HG02852 (cell line): ENCODE measurements around the gene SLC22A13.
"Not testable (repeated sequence)": the region's sequence is repeated elsewhere in the genome, so short reads cannot be mapped to it uniquely, and the experiment has no call there.

Source experiments
- ATAC-seq: cut with Tn5 transposase; IDR thresholded peaks from one replicate; pipeline ENCODE4 v1.9.1; 2021; ENCODE audit warnings: mild to moderate bottlenecking, moderate library complexity; ENCODE audit not compliant: unreplicated experiment

The SLC22A13 gene

GRCh38 chr3:38265604-38266307 is at the start of gene SLC22A13:
Gene SLC22A13, plus strand, starts transcription at chr3:38265812. Its CDS starts 49 bp downstream, at chr3:38265861.
- ATAC-seq: no peak

- ATAC-seq: no peak
Measured at GRCh38 chr3:38219609-38220197, 45.9 kb upstream of the SLC22A13 start.

- no peak for ATAC-seq
Measured at GRCh38 chr3:38221005-38221404, 44.6 kb upstream of the SLC22A13 start.

- ATAC-seq: no peak
Measured at GRCh38 chr3:38222032-38222634, 43.5 kb upstream of the SLC22A13 start.

- no peak for ATAC-seq
Measured at GRCh38 chr3:38224357-38224756, 41.3 kb upstream of the SLC22A13 start.

- no peak for ATAC-seq
Measured at GRCh38 chr3:38226273-38226672, 39.3 kb upstream of the SLC22A13 start.

- no peak for ATAC-seq
Measured at GRCh38 chr3:38227989-38228388, 37.6 kb upstream of the SLC22A13 start.

- no peak for ATAC-seq
Measured at GRCh38 chr3:38229036-38229435, 36.6 kb upstream of the SLC22A13 start.

- no peak for ATAC-seq
Measured at GRCh38 chr3:38232701-38233100, 32.9 kb upstream of the SLC22A13 start.

- ATAC-seq: no peak
Measured at GRCh38 chr3:38235466-38235865, 30.1 kb upstream of the SLC22A13 start.

- no peak for ATAC-seq
Measured at GRCh38 chr3:38238416-38239008, 27.1 kb upstream of the SLC22A13 start.

- not testable (repeated sequence) for ATAC-seq
Measured at GRCh38 chr3:38242812-38243211, 22.8 kb upstream of the SLC22A13 start.

GRCh38 chr3:38245930-38246329 is 19.7 kb upstream of the SLC22A13 start:
- ATAC-seq: no peak

- ATAC-seq: no peak
Measured at GRCh38 chr3:38247366-38248035, 18.1 kb upstream of the SLC22A13 start.

- no peak for ATAC-seq
Measured at GRCh38 chr3:38250198-38250597, 15.4 kb upstream of the SLC22A13 start.

- ATAC-seq: no peak
Measured at GRCh38 chr3:38251197-38251596, 14.4 kb upstream of the SLC22A13 start.

- no peak for ATAC-seq
Measured at GRCh38 chr3:38253704-38254103, 11.9 kb upstream of the SLC22A13 start.

- no peak for ATAC-seq
Measured at GRCh38 chr3:38254872-38255271, 10.7 kb upstream of the SLC22A13 start.

GRCh38 chr3:38255627-38256026 is 10.0 kb upstream of the SLC22A13 start:
- no peak for ATAC-seq

GRCh38 chr3:38257583-38257982 is 8.0 kb upstream of the SLC22A13 start:
- no peak for ATAC-seq

GRCh38 chr3:38260474-38260873 is 5.1 kb upstream of the SLC22A13 start:
- ATAC-seq: no peak
